HEK293 (cell line): Measurements from ENCODE around the gene FAM193B.
A peak's percentile ranks its signal among the peaks of the same experiment; 100 is the strongest.

ENCODE experiments used
- CTCF ChIA-PET: fragments of 350-600 bp; formaldehyde crosslinking; extraction: SDS; loops from one replicate; lab custom pipeline; 2021; ENCODE audit warnings: antibody characterized with exemption; lab: Yijun Ruan, JAX
- POLR2A ChIA-PET: fragments of 300-600 bp; formaldehyde crosslinking; extraction: SDS; loops from one replicate; lab custom pipeline; 2020; ENCODE audit warnings: antibody characterized with exemption, inconsistent platforms; lab: Yijun Ruan, JAX
- H3K27ac ChIP-seq: fragments of 200-500 bp; sonication (Bioruptor generic); 2 replicates; pipeline ENCODE4 v1.5.1; 2014; ENCODE audit warnings: low read depth, low read length, control low read depth, inconsistent platforms; ENCODE audit errors: extremely low read depth
- H3K36me3 ChIP-seq, 2 experiments: fragments of 200-500 bp in 1 of 2; sonication (Bioruptor generic) in 1 of 2; 1 replicate in 1 of 2; 2 replicates in 1 of 2; pipeline ENCODE4 v1.5.1; 2014 to 2017; ENCODE audit warnings: inconsistent platforms in 2 of 2, low read length in 2 of 2; ENCODE audit not compliant: control insufficient read depth in 2 of 2, insufficient read depth in 1 of 2
- H3K4me1 ChIP-seq: fragments of 200-500 bp; sonication (Bioruptor generic); 2 replicates; pipeline ENCODE4 v1.5.1; 2014; ENCODE audit warnings: mild to moderate bottlenecking, low read length, inconsistent platforms; ENCODE audit not compliant: control insufficient read depth, insufficient read depth
- H3K4me3 ChIP-seq: 2 replicates; pipeline ENCODE4 v1.5.1; 2011; ENCODE audit warnings: low read depth, mild to moderate bottlenecking, control low read depth, low read length, moderate library complexity
- H3K9me3 ChIP-seq: fragments of 200-500 bp; sonication (Bioruptor generic); 2 replicates; pipeline ENCODE4 v1.5.1; 2014; ENCODE audit warnings: low read depth, low read length, inconsistent platforms; ENCODE audit not compliant: control insufficient read depth, insufficient read depth
- EGR2 ChIP-seq: fragments of 450-650 bp; formaldehyde crosslinking; IDR thresholded peaks from 2 replicates; pipeline ENCODE4 v1.5.1; 2016; ENCODE audit warnings: low read depth, missing biosample characterization, missing genetic modification characterization
- HOXA7 ChIP-seq: sonication (generic); formaldehyde crosslinking; IDR thresholded peaks from 2 replicates; pipeline ENCODE4 v1.8.1; 2022; ENCODE audit warnings: missing genetic modification reagents, borderline replicate concordance
- HOXC10 ChIP-seq: sonication (generic); formaldehyde crosslinking; IDR thresholded peaks from 2 replicates; pipeline ENCODE4 v1.8.1; 2023; ENCODE audit warnings: mild to moderate bottlenecking, missing genetic modification reagents
- HOXD13 ChIP-seq: sonication (generic); formaldehyde crosslinking; IDR thresholded peaks from 2 replicates; pipeline ENCODE4 v1.8.0; 2022; ENCODE audit warnings: missing genetic modification reagents, borderline replicate concordance
- SP2 ChIP-seq: fragments of 450-650 bp; formaldehyde crosslinking; IDR thresholded peaks from 2 replicates; pipeline ENCODE4 v1.5.1; 2016; ENCODE audit warnings: missing biosample characterization, missing genetic modification characterization
- SP3 ChIP-seq: fragments of 450-650 bp; formaldehyde crosslinking; IDR thresholded peaks from 2 replicates; pipeline ENCODE4 v1.5.1; 2016; ENCODE audit warnings: missing biosample characterization, missing genetic modification characterization
- TCF7L2 ChIP-seq: IDR thresholded peaks from 2 replicates; pipeline ENCODE4 v1.6.1; 2011; ENCODE audit warnings: low read depth, mild to moderate bottlenecking, inconsistent platforms, low read length, moderate library complexity, borderline replicate concordance
- TSHZ1 ChIP-seq: fragments of 450-650 bp; formaldehyde crosslinking; IDR thresholded peaks from 2 replicates; pipeline ENCODE4 v1.5.1; 2016; ENCODE audit warnings: missing biosample characterization, missing genetic modification characterization, borderline replicate concordance
- WT1 ChIP-seq: fragments of 450-650 bp; formaldehyde crosslinking; IDR thresholded peaks from 2 replicates; pipeline ENCODE4 v1.5.1; 2016; ENCODE audit warnings: missing biosample characterization, missing genetic modification characterization
- YY1 ChIP-seq: fragments of 450-650 bp; formaldehyde crosslinking; IDR thresholded peaks from 2 replicates; pipeline ENCODE4 v1.5.1; 2018; ENCODE audit warnings: missing biosample characterization, missing genetic modification characterization
- YY2 ChIP-seq: fragments of 450-650 bp; formaldehyde crosslinking; IDR thresholded peaks from 2 replicates; pipeline ENCODE4 v1.5.1; 2016; ENCODE audit warnings: missing biosample characterization, missing genetic modification characterization
- ZFP41 ChIP-seq: fragments of 450-650 bp; formaldehyde crosslinking; IDR thresholded peaks from 2 replicates; pipeline ENCODE4 v1.5.1; 2016; ENCODE audit warnings: missing biosample characterization, missing genetic modification characterization, borderline replicate concordance
- ZNF18 ChIP-seq: fragments of 450-650 bp; formaldehyde crosslinking; IDR thresholded peaks from 2 replicates; pipeline ENCODE4 v1.5.1; 2016; ENCODE audit warnings: missing biosample characterization, missing genetic modification characterization
- ZNF24 ChIP-seq: fragments of 450-650 bp; formaldehyde crosslinking; IDR thresholded peaks from 2 replicates; pipeline ENCODE4 v1.5.1; 2016; ENCODE audit warnings: missing biosample characterization, missing genetic modification characterization
- ZNF341 ChIP-seq: fragments of 450-650 bp; formaldehyde crosslinking; IDR thresholded peaks from 2 replicates; pipeline ENCODE4; 2016; ENCODE audit warnings: low read depth, missing biosample characterization, missing genetic modification characterization
- ZNF391 ChIP-seq: fragments of 450-650 bp; formaldehyde crosslinking; IDR thresholded peaks from 2 replicates; pipeline ENCODE4 v1.5.1; 2016; ENCODE audit warnings: low read depth, missing biosample characterization, missing genetic modification characterization, borderline replicate concordance
- ZNF501 ChIP-seq: fragments of 450-650 bp; formaldehyde crosslinking; IDR thresholded peaks from 2 replicates; pipeline ENCODE4 v1.5.1; 2016; ENCODE audit warnings: missing biosample characterization, missing genetic modification characterization
- ZNF610 ChIP-seq: fragments of 450-650 bp; formaldehyde crosslinking; IDR thresholded peaks from 2 replicates; pipeline ENCODE4 v1.5.1; 2016; ENCODE audit warnings: missing biosample characterization, missing genetic modification characterization, borderline replicate concordance
- ZNF629 ChIP-seq: fragments of 450-650 bp; formaldehyde crosslinking; IDR thresholded peaks from 2 replicates; pipeline ENCODE4 v1.5.1; 2017; ENCODE audit warnings: missing biosample characterization, missing genetic modification characterization
- ZNF660 ChIP-seq: fragments of 450-650 bp; IDR thresholded peaks from 2 replicates; pipeline ENCODE4 v1.5.1; 2018; ENCODE audit warnings: missing biosample characterization, mild to moderate bottlenecking, missing genetic modification characterization
- TF ChIP-seq, protein P1 (sequence below): fragments of 450-650 bp; formaldehyde crosslinking; IDR thresholded peaks from 2 replicates; pipeline ENCODE4 v1.5.1; 2016; ENCODE audit warnings: missing biosample characterization, missing genetic modification characterization
- TF ChIP-seq, protein P2 (sequence below): fragments of 450-650 bp; formaldehyde crosslinking; IDR thresholded peaks from 2 replicates; pipeline ENCODE4 v1.5.1; 2017; ENCODE audit warnings: missing biosample characterization, missing genetic modification characterization
- TF ChIP-seq, protein P3 (sequence below): fragments of 450-650 bp; formaldehyde crosslinking; IDR thresholded peaks from 2 replicates; pipeline ENCODE4 v1.5.1; 2016; ENCODE audit warnings: missing biosample characterization, missing genetic modification characterization
- TF ChIP-seq, protein P4 (sequence below): sonication (generic); formaldehyde crosslinking; IDR thresholded peaks from 2 replicates; pipeline ENCODE4 v1.8.1; 2022; ENCODE audit warnings: mild to moderate bottlenecking, moderate library complexity, missing genetic modification reagents

The FAM193B gene

GRCh38 chr5:177592905-177593304, 38.5 kb upstream of the FAM193B start (continued):
- no peak for TF ChIP-seq HOXD13 (CRISPR knock-in tag)
- no peak for TF ChIP-seq ZFP41 (tag by site-specific recombination)
- TF ChIP-seq HOXA7 (CRISPR knock-in tag): no peak

- Histone ChIP-seq H3K4me3 (peak within 1 kb of the TSS; percentile 98), H3K36me3 (peaks cover 3 to 37% of the 10 kb centered on the region in 2 experiments; a peak in 1 of 3 replicates), H3K9me3 (no peaks in the 10 kb centered on the region), H3K4me1 (no peaks in the 10 kb centered on the region), H3K27ac (peak within 1 kb of the TSS; percentile 68)
- ChIA-PET CTCF (interaction anchor here (0.7 to 1.4 kb wide), 3 partner anchors 15 to 171 kb away, joined by 3 to 7 read pairs (median 3); no protein-coding TSS in a partner anchor), POLR2A (interaction anchor here (0.5 to 1.4 kb wide), 10 partner anchors 8 to 1295 kb away, joined by 3 to 8 read pairs (median 3); partner anchors contain the start of gene HNRNPAB)
- TF ChIP-seq HOXC10 (CRISPR knock-in tag) (no peak), ZNF391 (tag by site-specific recombination) (peak; percentile 73; the same call in 1 of the 2 replicates), YY2 (tag by site-specific recombination) (peak; percentile 76), ZNF660 (tag by site-specific recombination) (peak; percentile 70; the same call in 1 of the 2 replicates), SP3 (peak; percentile 43), TSHZ1 (tag by site-specific recombination) (0 out of 2 replicates have a peak, but pooled peaks have one; percentile 16), ZNF24 (tag by site-specific recombination) (0 out of 2 replicates have a peak, but pooled peaks have one; percentile 19), ZNF341 (tag by site-specific recombination) (peak; percentile 73), ZNF501 (0 out of 2 replicates have a peak, but pooled peaks have one; percentile 38), ZNF610 (0 out of 2 replicates have a peak, but pooled peaks have one; percentile 6), WT1 (tag by site-specific recombination) (no peak), TCF7L2 (no peak), SP2 (peak; percentile 54), ZNF629 (tag by site-specific recombination) (no peak), ZNF18 (no peak), YY1 (tag by site-specific recombination) (peak; percentile 83), EGR2 (tag by site-specific recombination) (peak; percentile 70), ZFP41 (tag by site-specific recombination) (no peak)
- TF ChIP-seq, protein P1, sequence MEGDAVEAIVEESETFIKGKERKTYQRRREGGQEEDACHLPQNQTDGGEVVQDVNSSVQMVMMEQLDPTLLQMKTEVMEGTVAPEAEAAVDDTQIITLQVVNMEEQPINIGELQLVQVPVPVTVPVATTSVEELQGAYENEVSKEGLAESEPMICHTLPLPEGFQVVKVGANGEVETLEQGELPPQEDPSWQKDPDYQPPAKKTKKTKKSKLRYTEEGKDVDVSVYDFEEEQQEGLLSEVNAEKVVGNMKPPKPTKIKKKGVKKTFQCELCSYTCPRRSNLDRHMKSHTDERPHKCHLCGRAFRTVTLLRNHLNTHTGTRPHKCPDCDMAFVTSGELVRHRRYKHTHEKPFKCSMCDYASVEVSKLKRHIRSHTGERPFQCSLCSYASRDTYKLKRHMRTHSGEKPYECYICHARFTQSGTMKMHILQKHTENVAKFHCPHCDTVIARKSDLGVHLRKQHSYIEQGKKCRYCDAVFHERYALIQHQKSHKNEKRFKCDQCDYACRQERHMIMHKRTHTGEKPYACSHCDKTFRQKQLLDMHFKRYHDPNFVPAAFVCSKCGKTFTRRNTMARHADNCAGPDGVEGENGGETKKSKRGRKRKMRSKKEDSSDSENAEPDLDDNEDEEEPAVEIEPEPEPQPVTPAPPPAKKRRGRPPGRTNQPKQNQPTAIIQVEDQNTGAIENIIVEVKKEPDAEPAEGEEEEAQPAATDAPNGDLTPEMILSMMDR: peak; percentile 28; the same call in 1 of the 2 replicates
- TF ChIP-seq, protein P2, sequence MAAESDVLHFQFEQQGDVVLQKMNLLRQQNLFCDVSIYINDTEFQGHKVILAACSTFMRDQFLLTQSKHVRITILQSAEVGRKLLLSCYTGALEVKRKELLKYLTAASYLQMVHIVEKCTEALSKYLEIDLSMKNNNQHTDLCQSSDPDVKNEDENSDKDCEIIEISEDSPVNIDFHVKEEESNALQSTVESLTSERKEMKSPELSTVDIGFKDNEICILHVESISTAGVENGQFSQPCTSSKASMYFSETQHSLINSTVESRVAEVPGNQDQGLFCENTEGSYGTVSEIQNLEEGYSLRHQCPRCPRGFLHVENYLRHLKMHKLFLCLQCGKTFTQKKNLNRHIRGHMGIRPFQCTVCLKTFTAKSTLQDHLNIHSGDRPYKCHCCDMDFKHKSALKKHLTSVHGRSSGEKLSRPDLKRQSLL (tag by site-specific recombination): no peak
- TF ChIP-seq, protein P3, sequence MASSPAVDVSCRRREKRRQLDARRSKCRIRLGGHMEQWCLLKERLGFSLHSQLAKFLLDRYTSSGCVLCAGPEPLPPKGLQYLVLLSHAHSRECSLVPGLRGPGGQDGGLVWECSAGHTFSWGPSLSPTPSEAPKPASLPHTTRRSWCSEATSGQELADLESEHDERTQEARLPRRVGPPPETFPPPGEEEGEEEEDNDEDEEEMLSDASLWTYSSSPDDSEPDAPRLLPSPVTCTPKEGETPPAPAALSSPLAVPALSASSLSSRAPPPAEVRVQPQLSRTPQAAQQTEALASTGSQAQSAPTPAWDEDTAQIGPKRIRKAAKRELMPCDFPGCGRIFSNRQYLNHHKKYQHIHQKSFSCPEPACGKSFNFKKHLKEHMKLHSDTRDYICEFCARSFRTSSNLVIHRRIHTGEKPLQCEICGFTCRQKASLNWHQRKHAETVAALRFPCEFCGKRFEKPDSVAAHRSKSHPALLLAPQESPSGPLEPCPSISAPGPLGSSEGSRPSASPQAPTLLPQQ (tag by site-specific recombination): peak; percentile 74
- TF ChIP-seq, protein P4, sequence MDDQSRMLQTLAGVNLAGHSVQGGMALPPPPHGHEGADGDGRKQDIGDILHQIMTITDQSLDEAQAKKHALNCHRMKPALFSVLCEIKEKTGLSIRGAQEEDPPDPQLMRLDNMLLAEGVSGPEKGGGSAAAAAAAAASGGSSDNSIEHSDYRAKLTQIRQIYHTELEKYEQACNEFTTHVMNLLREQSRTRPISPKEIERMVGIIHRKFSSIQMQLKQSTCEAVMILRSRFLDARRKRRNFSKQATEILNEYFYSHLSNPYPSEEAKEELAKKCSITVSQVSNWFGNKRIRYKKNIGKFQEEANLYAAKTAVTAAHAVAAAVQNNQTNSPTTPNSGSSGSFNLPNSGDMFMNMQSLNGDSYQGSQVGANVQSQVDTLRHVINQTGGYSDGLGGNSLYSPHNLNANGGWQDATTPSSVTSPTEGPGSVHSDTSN (CRISPR knock-in tag): peak; percentile 72; the same call in 1 of the 2 replicates
Measured at GRCh38 chr5:177592010-177592834, 37.9 kb upstream of the FAM193B start, which contains the start of gene TMED9. Gene TMED9 (plus strand): TSS chr5:177592203. CDS start chr5:177592215, 12 bp downstream.
